ENCODE data around the gene SLC38A2. TPM values are rescaled to one million over a fixed set of nuclear protein-coding genes. Genes with fewer than 3 reads are reported as not detected.
"Not testable (repeated sequence)": the region's sequence is repeated elsewhere in the genome, so short reads cannot be mapped to it uniquely, and the experiment has no call there.

SLC38A2 gene
- total RNA-seq, 4 donors from 2014 or later: 379 to 669 (median 479) TPM

DNA sequence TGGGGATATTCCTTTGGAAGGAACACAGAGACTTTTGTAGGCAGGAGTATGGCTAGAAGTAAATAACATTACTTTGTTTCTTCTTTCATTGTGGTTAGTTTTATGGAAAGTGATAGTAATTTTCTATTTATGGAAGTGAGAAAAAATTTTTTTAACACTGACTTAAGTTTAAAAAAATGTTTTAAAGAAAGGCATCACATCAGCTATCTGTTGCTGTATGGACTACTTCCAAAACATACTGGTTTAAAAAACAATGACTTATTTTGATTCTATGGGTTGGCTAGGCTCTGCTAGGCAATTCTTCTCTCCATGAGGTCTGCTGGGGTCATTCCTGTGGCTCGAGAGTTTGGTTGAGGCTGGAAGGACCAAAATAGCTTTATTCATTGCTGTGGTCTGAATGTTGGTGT lies 31.7 kb upstream of the SLC38A2 start:
- no peak for DNase-seq (ENCODE audit: low spot score)
- TF ChIP-seq, protein P1, sequence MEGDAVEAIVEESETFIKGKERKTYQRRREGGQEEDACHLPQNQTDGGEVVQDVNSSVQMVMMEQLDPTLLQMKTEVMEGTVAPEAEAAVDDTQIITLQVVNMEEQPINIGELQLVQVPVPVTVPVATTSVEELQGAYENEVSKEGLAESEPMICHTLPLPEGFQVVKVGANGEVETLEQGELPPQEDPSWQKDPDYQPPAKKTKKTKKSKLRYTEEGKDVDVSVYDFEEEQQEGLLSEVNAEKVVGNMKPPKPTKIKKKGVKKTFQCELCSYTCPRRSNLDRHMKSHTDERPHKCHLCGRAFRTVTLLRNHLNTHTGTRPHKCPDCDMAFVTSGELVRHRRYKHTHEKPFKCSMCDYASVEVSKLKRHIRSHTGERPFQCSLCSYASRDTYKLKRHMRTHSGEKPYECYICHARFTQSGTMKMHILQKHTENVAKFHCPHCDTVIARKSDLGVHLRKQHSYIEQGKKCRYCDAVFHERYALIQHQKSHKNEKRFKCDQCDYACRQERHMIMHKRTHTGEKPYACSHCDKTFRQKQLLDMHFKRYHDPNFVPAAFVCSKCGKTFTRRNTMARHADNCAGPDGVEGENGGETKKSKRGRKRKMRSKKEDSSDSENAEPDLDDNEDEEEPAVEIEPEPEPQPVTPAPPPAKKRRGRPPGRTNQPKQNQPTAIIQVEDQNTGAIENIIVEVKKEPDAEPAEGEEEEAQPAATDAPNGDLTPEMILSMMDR (IDR thresholded peaks at IDR 0.05): no peak
- ATAC-seq (ENCODE audit: low FRiP score): no peak

DNA sequence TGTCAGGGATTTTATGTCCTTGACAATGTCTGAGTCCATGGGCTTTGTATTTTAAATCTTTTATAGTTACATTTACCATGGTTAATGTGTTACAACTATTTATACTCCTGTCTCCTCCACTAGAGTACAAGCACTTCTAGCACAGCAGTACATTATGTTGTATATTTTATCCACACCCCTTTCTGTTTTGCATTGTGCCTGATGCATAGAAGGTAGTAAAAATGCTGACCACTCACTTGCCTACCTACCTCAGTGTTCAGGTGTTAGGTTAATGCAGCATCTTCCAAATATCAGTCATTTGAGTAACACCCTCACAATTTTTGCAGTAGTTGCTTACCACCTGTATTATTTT lies 31.1 kb upstream of the SLC38A2 start:
- TF ChIP-seq, protein P1 (IDR thresholded peaks at IDR 0.05): no peak
- ATAC-seq (ENCODE audit: low FRiP score): no peak
- DNase-seq (ENCODE audit: low spot score): no peak

DNA sequence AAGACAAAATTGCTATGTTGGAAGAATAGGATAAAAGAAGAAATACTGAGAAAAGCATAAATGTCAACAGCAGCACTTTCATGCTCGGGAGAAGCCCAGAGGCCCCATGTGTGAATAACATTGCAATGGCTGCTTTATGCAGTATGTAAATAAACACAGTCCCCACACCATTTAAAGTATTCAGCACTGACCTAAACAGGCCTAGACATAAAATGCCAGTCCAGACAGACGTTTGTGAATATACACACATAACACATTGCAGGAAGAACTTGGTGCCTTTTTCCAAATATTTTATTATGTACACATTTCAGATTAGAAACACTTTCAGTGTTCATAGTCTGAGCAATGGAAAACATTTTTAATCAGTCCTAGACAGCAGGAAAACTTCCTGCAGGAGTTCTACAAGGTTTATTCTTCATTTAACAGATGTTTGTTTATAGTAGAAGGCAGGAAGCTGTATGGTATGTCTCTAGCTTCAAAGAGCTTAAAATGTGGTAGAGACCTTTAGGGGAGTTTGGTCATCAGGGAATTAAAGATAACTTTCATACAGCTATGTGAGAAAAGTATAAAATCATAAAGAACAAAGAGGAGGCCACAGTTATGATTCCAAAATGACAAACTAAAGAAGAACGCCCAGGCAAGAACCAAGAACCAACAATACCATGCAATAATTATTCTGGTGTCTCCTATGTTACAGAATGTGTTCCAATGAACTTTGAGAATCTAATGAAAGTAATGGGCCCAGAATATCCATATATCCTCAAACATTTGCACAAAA lies 30.6 kb upstream of the SLC38A2 start:
- DNase-seq (ENCODE audit: low spot score): no peak
- no peak for ATAC-seq (ENCODE audit: low FRiP score)
- TF ChIP-seq, protein P1 (IDR thresholded peaks at IDR 0.05): no peak

- DNase-seq (ENCODE audit: low spot score) (no peak), ATAC-seq (ENCODE audit: low FRiP score) (peak; percentile 87)
- TF ChIP-seq, protein P1 (IDR thresholded peaks at IDR 0.05): no peak
Observed at GRCh38 chr12:46402451-46402850, 29.9 kb upstream of the SLC38A2 start.

- TF ChIP-seq, protein P1 (IDR thresholded peaks at IDR 0.05): no peak
- ATAC-seq (ENCODE audit: low FRiP score): peak; percentile 22
- no peak for DNase-seq (ENCODE audit: low spot score)
Observed at GRCh38 chr12:46401662-46402061, 29.1 kb upstream of the SLC38A2 start.

- peak; percentile 79 for ATAC-seq (ENCODE audit: low FRiP score)
- no peak for DNase-seq (ENCODE audit: low spot score)
- TF ChIP-seq, protein P1 (IDR thresholded peaks at IDR 0.05): no peak
Observed at GRCh38 chr12:46400406-46400805, 27.8 kb upstream of the SLC38A2 start.

DNA sequence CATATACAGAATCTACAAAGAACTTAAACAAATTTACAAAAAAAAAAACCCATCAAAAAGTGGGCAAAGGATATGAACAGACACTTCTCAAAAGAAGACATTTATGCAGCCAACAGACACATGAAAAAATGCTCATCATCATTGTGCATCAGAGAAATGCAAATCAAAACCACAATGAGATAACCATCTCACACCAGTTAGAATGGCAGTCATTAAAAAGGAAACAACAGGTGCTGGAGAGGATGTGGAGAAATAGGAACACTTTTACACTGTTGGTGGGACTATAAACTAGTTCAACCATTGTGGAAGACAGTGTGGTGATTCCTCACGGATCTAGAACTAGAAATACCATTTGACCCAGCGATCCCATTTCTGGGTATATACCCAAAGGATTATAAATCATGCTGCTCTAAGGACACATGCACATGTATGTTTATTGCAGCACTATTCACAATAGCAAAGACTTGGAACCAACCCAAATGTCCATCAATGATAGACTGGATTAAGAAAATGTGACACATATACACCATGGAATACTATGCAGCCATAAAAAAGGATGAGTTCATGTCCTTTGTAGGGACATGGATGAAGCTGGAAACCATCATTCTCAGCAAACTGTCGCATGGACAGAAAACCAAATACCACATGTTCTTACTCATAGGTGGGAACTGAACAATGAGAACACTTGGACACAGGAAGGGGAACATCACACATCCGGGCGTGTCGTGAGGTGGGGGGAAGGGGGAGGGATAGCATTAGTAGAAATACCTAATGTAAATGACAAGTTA lies 27.1 kb upstream of the SLC38A2 start:
- ATAC-seq (ENCODE audit: low FRiP score): not testable (repeated sequence)

More for the DNA sequence above, 27.1 kb upstream of the SLC38A2 start:
- not testable (repeated sequence) for DNase-seq (ENCODE audit: low spot score)

Data from omental fat pad (tissue), 4 donors.